Suprapubic skin (tissue), 4 donors: ENCODE measurements around the gene USO1. TPM values are rescaled to one million over a fixed set of nuclear protein-coding genes. Genes with fewer than 3 reads are reported as not detected.
"Not testable (repeated sequence)": the region's sequence is repeated elsewhere in the genome, so short reads cannot be mapped to it uniquely, and the experiment has no call there.

Experiments used
- DNase-seq, 2 donors: peaks; one replicate each; pipeline ENCODE4 v3.0.0-alpha.2; 2019; ENCODE audit warnings: low spot score in 2 of 2
- H3K27ac ChIP-seq: fragments of 200-600 bp; sonication (generic); one replicate; pipeline ENCODE4 v1.5.1; 2019
- H3K27me3 ChIP-seq: fragments of 200-600 bp; sonication (generic); one replicate; pipeline ENCODE4 v1.5.1; 2019
- H3K36me3 ChIP-seq: fragments of 200-600 bp; sonication (generic); one replicate; pipeline ENCODE4 v1.5.1; 2019
- H3K4me1 ChIP-seq: fragments of 200-600 bp; sonication (generic); one replicate; pipeline ENCODE4 v1.5.1; 2019
- H3K4me3 ChIP-seq: fragments of 200-600 bp; sonication (generic); one replicate; pipeline ENCODE4 v1.5.1; 2019; ENCODE audit warnings: mild to moderate bottlenecking
- H3K9me3 ChIP-seq: fragments of 200-600 bp; sonication (generic); one replicate; pipeline ENCODE4 v1.5.1; 2019
- CTCF ChIP-seq, 2 donors: fragments of 200-600 bp in 1 of 2; fragments of 450-650 bp in 1 of 2; sonication (generic) in 1 of 2; IDR thresholded peaks; one replicate each; pipeline ENCODE4 v1.5.1; 2016 to 2019; ENCODE audit warnings: antibody characterized with exemption in 2 of 2, mild to moderate bottlenecking in 1 of 2, moderate library complexity in 1 of 2
- EP300 ChIP-seq: sonication (generic); formaldehyde crosslinking; IDR thresholded peaks from one replicate; pipeline ENCODE4 v1.6.1; 2017; ENCODE audit warnings: antibody characterized with exemption
- POLR2A ChIP-seq, 2 donors: fragments of 450-650 bp; IDR thresholded peaks; one replicate each; pipeline ENCODE4 v1.6.1; 2017; ENCODE audit warnings: antibody characterized with exemption in 2 of 2, mild to moderate bottlenecking in 2 of 2, moderate library complexity in 2 of 2
- POLR2AphosphoS5 ChIP-seq, 3 donors: sonication (generic); formaldehyde crosslinking; IDR thresholded peaks; one replicate each; pipeline ENCODE4 v1.6.1; 2017; ENCODE audit warnings: antibody characterized with exemption in 3 of 3
- WGBS: methylation state at CpG from one replicate; pipeline ENCODE4 v1.1.5; 2018; 5-methylcytosine and 5-hydroxymethylcytosine counted together
- total RNA-seq, 4 donors: library from RNA; depleted of rRNA; stranded (reverse); fragments of >200 nt; gene quantifications; one replicate each; pipeline ENCODE4 v1.1.0, GENCODE V29; 2016

Gene USO1
- total RNA-seq, 4 donors from 2014 or later: 46.8 to 61.1 (median 55.2) TPM

- no peak overlapping the region for H3K4me3 ChIP-seq
- no peaks in the 10 kb centered on the region for H3K9me3 ChIP-seq
- no peak for DNase-seq
- WGBS: 89% methylated on average over 1 of the region's 1 CpG
- H3K27me3 ChIP-seq: no peaks in the 10 kb centered on the region
- H3K27ac ChIP-seq: no peak overlapping the region
- peaks cover 65% of the 10 kb centered on the region for H3K36me3 ChIP-seq
- TF ChIP-seq CTCF (IDR thresholded peaks at IDR 0.05) (no peak), EP300 (no peak)
- H3K4me1 ChIP-seq: no peaks in the 10 kb centered on the region
Observed at GRCh38 chr4:75790024-75790423, 65.6 kb downstream of the USO1 start.

DNA sequence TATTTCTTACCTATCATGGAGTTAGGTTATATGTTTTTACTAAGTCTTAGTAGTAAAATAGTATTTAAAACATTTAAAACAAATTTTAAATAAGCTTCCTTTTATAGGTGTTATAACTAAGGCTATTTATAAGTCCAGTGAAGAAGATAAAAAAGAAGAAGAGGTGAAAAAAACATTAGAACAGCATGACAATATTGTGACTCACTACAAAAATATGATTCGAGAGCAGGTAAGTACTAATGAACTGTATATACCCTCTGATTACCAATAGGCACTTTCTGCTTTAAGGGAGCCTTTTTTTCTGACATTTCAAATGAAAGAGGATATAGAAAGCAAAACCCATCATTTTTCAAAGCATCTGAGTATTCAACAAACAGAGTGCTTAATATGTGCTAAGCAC, 76.6 kb downstream of the USO1 start:
- Histone ChIP-seq H3K4me3 (no peak overlapping the region), H3K9me3 (no peaks in the 10 kb centered on the region), H3K27ac (no peak overlapping the region), H3K27me3 (no peaks in the 10 kb centered on the region), H3K4me1 (no peaks in the 10 kb centered on the region), H3K36me3 (peaks cover 48% of the 10 kb centered on the region)
- no peak for DNase-seq
- TF ChIP-seq CTCF (IDR thresholded peaks at IDR 0.05) (no peak), EP300 (no peak), POLR2AphosphoS5 (IDR thresholded peaks at IDR 0.05) (no peak), POLR2A (IDR thresholded peaks at IDR 0.05) (no peak)
- WGBS: 88% methylated on average over 1 of the region's 1 CpG

GRCh38 chr4:75806035-75806434, 81.7 kb downstream of the USO1 start:
- not testable (repeated sequence) for H3K27me3 ChIP-seq, H3K4me3 ChIP-seq, DNase-seq, H3K27ac ChIP-seq, H3K4me1 ChIP-seq, H3K9me3 ChIP-seq
- peaks cover 89% of the 10 kb centered on the region for H3K36me3 ChIP-seq
- 87% methylated on average over 8 of the region's 8 CpGs for WGBS

GRCh38 chr4:75817901-75818300, 93.5 kb downstream of the USO1 start:
- Histone ChIP-seq H3K4me1 (no peaks in the 10 kb centered on the region), H3K27me3 (no peaks in the 10 kb centered on the region), H3K27ac (no peak overlapping the region), H3K36me3 (peaks cover 25% of the 10 kb centered on the region), H3K4me3 (no peak overlapping the region), H3K9me3 (no peaks in the 10 kb centered on the region)
- 92% methylated on average over 2 of the region's 2 CpGs for WGBS
- TF ChIP-seq POLR2AphosphoS5 (IDR thresholded peaks at IDR 0.05) (no peak), POLR2A (IDR thresholded peaks at IDR 0.05) (no peak), EP300 (no peak), CTCF (IDR thresholded peaks at IDR 0.05) (no peak)
- no peak for DNase-seq

GRCh38 chr4:75819121-75819520, 94.7 kb downstream of the USO1 start:
- Histone ChIP-seq H3K9me3 (no peaks in the 10 kb centered on the region), H3K27me3 (no peaks in the 10 kb centered on the region), H3K27ac (no peak overlapping the region), H3K4me3 (no peak overlapping the region), H3K36me3 (peaks cover 13% of the 10 kb centered on the region), H3K4me1 (no peaks in the 10 kb centered on the region)
- WGBS: 93% methylated on average over 4 of the region's 4 CpGs
- no peak for DNase-seq
- TF ChIP-seq POLR2A (IDR thresholded peaks at IDR 0.05) (no peak), CTCF (IDR thresholded peaks at IDR 0.05) (no peak), EP300 (no peak), POLR2AphosphoS5 (IDR thresholded peaks at IDR 0.05) (no peak)

- Histone ChIP-seq H3K4me3 (no peak overlapping the region), H3K4me1 (no peaks in the 10 kb centered on the region), H3K27me3 (no peaks in the 10 kb centered on the region), H3K36me3 (peaks cover 2% of the 10 kb centered on the region), H3K9me3 (no peaks in the 10 kb centered on the region), H3K27ac (no peak overlapping the region)
- TF ChIP-seq POLR2A (IDR thresholded peaks at IDR 0.05) (no peak), POLR2AphosphoS5 (IDR thresholded peaks at IDR 0.05) (no peak), CTCF (IDR thresholded peaks at IDR 0.05) (no peak), EP300 (no peak)
- WGBS: 40% methylated on average over 2 of the region's 2 CpGs
- DNase-seq: no peak
Observed at GRCh38 chr4:75820197-75820596, 95.8 kb downstream of the USO1 start.
